Stimulated activated CD8-positive, alpha-beta memory T cell treated with anti-CD3 and anti-CD28 coated beads, Interleukin-4, amount 100 ng/mL, for 24 hours (primary cell): ENCODE measurements around the gene ZNF366.

Source experiments
- DNase-seq: peaks from one replicate; pipeline ENCODE4 v3.0.0-alpha.2; 2020; ENCODE audit warnings: low read depth

ZNF366 gene

DNA sequence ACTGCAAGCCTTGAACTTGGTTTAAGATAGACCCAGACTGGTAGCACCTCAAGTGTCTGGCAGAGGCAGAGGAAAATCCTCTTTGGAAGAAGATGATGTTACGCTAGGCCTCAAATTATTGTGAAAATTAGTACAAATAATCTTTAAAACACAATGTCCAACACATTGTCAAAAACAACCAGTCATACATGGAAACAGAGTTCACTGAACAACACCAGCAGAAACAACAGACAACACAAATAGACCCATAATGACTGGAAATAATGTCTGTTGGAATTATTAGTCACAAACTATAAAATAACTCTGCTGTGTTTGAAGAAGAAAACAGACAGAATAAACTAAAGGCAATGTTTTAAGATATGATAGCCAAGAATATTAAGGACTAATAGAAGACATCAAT is 15.4 kb upstream of the ZNF366 start:
- DNase-seq: no peak

DNA sequence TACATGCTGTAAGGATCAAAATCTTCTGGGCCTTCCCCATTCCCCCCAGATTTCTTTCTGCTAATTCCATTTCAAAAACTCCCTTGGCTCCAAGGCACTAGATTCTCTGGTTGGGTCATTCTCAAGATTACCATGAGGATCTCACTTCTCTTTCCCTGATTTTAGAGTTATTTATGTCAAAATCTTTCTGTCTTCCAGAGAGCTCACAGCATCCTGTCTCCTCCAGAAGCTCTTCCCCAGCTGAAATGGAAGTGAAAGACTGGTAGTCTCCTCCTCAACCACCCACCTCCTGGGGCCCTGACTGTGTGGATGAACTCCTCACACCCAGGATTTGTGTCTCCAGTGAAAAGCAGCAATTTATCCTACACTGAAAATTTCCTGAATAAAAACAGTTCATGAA is 11.9 kb upstream of the ZNF366 start:
- DNase-seq: no peak

DNA sequence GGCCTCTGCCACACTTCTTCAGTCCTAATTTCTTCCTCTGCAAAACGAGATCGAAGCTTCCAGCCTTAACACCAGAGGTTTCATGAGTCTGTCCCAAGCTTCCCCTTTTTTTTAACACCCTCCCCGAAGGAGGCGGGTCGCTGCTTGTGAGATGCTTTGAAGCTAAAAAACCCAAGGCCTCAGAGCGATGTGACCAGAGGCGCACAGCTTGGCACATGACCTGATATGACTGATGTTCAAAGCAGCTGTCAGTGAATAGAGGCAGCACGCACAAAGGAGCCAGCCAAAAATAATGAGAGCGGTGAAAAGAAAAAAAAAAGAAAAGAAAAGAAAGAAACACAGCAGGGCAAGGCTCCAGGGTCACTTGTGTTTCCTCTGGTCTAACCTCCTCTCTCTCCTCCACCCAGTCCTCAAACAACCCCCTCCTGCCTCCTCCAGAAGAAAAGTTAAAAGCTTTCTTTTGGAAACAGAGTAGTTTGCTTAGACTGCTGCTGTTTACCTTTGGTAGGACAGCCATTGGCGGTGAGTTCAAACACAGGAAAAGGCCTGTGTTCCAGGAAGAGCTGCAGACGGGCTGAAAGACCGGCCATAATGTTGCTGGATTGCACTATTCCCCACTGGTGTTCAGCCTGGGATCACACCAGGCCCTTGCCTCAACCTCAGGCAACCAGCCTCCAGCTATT is 10.9 kb upstream of the ZNF366 start:
- DNase-seq: no peak

DNA sequence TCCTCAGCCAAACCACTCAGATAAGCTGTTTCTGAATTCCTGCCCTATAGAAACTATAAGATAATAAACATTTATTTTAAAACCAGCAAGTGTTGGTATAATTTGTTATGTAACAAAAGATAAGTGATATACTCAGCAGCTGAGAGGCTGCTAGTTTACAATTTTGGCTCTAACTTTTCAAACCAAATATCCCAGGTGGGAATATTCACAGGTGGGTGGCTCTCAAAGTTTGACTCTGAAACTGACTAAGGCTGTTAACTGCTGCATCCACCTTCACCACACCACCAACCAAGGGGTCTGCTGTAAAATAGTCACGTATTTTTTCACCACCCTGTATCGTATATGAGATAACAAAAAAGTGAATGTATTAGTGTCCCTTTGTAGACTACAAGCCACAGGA is 9.7 kb upstream of the ZNF366 start:
- DNase-seq: no peak

DNA sequence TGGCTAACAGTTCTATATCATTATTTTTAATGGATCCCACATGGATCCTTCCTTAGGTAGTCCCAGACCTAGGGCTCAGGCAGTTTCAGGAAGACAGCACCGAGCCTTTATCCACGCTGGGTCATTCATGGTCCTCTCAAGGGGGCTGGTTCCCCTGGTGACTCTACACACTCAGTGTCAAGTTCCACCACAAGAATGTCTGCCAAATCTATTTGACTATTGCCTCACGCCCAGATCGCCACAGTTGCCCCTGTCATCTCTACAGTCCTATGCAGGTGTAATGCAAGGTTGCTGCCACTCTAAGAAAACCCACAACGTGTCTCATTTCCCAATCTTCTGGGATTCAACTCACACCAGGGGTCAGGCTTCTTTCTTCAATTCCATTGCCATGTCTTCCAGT is 8.0 kb upstream of the ZNF366 start:
- DNase-seq: no peak

DNA sequence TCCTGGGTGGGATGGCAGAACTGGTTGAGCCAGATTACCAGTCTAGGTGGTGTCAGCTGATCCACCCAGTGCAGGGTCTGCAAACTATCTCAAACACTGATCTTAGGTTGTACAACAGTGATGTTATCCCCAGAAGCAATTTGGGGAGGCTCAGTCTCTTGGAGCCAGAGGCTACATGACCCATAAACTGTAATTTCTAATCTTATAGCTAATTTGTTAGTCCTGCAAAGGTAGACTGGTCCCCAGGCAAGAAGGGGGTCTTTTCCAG is 5.3 kb upstream of the ZNF366 start:
- no peak for DNase-seq

DNA sequence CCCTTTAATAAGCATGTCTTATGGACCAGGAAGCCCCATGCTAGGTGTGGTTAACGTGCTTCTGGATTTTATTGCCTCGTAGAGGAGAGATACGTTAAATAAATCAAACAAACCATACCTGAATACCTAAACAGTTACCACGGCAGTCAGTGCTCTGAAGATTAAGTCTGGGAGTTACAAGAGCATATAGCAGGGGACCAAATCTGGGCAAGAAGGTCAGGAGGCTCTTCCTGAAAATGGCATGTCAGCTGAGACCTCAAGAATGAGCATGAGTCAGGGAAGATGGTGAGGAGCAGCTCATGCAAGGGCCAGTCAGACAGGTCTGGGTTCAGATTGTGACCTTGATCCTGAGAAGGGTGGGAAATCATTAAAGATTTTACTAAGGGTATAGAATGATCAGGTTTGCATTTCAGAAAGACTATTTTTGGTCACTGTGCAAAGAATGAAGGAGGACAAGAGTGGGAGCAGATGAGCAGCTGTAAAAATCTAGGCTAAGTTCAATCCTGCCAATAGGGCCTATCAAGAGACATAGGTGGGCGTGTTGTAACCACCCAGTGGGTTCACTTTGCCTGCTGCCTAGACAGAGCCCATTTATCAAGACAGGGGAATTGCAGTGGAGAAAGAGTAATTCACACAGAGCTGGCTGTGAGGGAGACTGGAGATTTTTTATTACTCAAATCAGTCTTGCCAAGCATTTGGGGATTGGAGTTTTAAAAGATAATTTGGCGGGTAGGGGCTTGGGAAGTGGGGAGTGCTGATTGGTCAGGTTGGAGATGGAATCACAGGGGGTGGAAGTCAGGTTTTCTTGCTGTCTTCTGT is 4.8 kb upstream of the ZNF366 start:
- DNase-seq: no peak

DNA sequence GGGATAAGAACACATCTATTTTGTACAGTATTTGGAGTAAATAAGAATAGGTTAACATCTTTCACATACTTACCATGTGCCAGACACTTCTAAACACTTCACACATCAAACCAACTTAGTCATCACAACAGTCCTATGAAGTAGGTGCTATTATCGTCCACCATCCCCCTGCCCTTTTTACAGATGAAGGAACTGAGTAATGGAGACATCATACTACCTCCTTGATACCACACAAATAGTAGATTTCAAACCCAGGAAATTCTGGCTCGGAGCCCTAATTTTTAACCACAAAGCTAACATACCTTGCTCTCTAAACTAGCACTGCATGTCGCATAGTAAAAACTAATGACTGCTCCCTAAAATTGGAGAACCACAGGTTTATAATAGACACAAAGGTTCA is 4.2 kb upstream of the ZNF366 start:
- DNase-seq: no peak

DNA sequence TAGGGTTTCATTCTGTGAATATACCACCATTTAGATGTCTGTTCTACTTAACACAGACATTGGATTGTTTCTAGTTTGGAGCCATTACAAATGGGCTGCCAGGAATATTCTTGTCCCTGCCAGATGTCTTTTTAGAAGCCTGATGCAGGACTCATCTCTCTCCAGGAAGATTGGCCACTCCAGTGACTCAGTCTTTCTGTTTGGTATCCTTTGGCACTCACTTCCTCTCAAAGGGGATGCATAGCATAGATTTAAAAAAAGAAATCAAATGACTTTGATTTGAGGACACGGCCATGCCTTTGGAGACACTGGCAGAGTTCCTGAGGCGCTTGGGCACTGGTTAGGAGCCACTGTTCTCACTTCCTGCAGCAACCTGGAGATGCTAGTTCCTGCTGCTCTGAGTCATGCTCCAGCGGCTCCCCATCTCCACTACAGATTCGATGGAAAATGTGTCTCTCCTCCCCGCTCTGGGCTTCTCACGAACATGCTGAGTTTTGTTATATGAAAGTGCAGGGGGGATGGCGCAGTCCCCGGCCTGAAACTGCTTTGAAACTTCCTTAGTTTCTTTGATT is 3.5 kb upstream of the ZNF366 start:
- no peak for DNase-seq

DNA sequence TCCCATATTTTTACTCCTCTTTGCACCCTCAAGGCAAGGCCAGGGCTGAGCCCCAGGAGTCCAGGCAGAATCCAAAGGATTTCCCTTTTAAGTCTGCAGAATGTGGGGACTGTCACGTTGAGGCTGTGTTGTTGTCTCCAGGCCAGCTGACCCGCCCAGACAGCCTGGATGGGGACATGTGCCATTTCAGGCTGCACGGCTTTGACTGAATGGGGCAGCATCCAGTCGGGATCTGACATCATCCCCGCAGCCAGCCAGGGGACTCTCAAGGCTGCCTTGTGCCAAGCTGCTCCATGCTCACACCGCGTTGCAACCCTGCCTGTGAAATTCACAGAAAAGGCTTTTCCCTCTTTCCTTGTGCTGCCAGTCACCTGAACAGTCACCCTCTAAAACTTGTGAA is 2.2 kb upstream of the ZNF366 start:
- DNase-seq: no peak

DNA sequence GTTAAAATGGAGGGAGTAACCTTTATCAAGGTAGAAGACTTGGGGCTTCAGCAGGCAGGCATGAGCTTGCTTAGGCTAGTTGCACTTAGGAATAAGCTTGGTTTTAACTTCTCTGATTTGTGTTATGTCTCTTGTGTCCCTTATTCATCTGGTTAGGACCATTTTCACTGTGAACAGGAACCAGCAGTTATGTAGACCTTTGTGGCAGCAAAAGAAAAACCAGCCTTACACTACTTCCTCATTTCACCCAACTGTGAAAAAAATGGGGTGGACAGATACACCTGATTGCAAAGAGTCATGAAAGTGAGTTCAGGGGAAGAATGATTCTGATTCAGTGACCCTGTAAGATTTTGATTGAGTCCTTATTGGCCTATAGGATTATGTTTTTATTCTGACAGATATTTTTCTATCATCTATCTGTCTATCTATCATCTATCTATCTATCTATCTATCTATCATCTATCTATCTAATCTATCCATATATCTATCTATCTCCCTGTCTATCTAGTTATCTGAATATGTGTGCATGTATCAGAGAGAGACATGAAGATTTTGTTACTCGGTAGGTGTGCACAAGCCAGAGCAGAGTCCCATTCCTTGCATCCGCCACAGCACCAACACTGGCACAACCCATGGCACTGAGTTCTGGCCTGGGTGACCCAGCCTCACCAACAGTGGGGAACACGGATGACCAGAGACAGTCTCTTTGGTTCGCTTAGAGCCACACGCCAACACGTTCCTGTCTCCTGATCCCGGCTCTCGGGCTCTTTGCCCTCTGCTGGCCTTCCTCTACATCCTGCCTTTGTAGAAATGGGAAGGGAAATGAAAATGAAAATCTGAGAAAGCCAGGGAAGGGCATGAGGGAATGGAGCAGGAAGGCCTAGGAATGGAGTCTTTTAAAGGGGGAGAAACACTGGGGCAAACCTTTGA is 1.3 kb upstream of the ZNF366 start:
- DNase-seq: no peak

DNA sequence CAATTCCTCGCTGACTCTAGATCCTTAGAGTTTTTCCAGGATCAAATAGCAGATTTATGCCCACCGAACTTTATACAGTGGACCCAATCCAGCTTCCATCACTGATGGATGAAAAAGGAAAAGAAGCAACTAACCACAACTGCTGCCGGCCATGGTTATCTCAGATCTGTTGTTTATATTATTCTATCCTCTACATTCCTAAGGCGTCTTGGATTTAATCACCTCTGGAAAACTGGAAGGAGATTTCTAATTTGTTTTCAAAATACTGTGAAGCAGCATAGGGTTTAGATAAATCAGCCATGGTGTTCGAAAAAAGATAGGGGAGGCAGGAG is 663 bp upstream of the ZNF366 start:
- DNase-seq: no peak

DNA sequence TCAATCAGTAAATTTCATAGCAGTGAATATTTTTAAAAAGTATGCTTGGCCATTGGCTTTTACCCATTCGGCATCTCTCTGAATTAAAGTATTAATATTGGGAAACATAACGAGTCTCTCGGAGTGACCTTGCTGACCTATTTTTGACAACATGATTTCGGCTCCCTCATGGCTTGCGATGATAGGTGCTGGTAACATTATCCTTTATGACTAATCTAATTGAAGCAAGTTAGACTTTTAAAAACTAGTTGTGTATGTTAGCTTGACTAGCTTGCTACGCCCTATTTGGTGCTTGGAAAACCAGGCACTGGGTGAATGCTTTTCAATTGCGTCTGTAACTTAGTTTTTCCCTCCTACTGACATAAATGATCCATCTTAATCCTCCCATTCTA is 1.1 kb downstream of the ZNF366 start:
- DNase-seq: no peak

DNA sequence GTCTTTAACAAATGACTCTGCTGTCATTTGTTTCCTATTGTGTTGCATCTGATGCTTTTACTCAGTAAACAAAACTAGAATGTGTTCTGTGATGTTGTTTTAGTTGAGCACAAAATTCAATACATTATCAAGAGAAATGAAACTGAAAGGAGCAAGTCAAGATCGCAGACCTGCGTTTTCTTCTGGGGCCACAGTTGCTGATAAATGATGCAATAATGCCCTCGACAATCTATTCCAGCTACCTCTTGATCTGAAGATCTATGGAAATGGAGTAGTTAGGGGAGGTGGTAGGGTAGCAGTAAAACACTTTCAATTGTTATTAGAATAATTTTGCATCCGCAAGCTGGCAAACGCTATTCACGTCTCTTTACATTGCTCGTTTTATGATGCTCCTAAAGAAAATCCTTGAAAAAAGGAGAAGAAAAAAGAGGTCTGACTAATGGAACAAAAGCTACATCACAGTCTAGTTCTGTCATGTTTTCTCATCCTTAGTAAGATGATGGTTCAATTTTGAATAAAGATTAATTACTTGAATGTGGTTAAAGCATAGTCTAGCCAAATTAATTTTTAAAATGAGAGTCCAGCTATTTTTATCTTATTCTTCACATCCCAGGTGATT is 1.6 kb downstream of the ZNF366 start:
- DNase-seq: no peak

DNA sequence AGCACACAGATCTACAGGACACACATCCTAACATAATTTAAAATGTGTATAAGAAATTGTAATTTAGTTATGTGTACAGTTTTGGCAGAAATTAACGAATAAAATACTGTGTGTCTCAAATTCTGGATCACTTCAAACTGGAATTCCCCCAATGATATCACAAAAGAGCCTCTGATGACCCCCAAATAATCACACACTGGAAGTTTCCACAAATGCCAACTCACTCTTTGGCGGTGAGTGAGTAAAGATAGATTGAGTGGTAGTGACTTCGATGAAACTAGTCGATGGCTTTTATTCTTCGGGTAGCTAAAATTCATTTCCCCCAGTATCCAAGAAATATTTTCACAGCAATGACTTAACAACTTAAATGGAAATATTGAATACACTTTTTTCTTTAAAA is 2.2 kb downstream of the ZNF366 start:
- DNase-seq: no peak

DNA sequence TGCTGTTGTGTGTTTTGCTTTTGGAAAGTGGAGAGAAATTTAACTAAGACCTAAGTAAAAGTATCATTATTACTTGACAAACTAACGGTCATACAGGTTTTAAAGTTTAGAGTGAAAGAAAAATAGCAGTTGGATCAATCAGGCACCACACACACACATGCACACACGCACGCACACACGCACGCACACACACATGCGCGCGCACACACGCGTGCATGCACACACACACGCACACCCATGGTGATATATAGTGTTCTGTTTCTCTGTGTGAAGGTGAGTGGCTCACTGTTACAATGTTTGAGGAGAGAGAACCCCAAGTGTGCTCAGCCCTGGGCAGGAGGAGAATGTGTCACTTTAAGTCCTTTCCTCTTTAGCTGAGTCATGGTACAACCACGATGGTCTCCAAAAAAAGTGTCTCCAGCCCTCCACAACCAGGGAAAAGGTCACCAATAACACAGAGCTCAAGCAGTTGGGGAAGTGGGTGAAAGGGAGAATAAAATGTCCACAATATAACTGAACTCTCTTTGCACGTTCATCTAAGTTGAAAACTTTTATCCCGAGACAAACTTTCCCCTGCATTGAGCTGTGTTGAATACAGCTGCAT is 3.2 kb downstream of the ZNF366 start:
- DNase-seq: no peak

DNA sequence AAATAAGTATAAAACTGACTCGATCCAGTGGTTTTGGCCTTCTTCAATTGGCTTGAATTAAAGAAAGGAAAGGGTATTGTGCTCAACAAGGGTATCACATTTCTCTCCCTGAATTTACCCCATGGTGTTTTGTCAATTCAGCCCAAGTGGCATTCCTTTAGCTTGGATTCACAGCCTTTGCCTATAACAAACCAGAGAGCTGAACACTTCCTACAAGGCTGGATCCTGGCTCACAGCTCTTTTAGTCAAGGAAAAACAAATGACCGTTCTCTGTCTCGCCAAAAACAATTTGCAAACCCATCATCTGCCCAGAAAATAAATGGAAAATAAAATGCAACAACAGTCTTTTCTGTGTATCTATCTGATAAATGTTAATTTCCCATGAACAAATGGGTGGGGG is 5.7 kb downstream of the ZNF366 start:
- DNase-seq: no peak

DNA sequence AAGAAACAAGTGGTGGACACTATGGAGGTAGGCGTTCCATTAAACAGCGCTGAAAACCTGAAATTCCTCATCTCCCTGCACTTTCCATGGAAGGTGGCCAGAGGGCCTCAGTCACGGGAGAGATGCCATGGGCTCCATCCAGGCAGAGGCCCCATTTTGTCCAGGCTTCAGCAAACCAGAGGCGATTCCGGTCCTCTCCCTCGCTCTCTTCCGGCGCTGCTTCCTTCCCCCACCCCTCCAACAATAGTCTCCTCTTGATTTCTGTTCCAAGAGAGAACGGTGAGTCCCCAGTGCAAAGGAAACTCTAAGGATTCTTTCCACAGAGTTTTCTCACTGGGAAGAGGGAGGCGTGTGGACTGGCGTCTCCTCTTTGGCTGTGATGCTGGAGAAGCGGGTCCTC is 7.5 kb downstream of the ZNF366 start:
- DNase-seq: no peak

DNA sequence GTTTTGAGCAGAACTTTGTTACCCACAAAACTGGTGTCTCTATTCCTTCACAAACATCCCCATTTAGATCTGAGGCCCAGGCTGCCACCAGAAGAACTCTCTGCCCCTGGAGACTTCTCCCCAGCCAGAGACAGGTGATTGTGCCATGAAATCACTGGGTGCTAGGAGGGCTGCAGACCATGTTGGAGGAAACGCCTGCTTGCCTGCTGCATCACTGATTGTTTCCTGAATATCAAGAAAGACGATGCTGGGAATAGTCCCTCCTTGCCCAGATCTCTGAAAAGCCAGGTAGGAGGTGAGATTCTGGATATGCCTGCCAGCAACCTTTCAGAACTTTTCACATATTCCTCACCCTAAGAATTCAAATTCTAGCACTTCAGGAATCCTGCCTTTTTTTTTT is 8.1 kb downstream of the ZNF366 start:
- no peak for DNase-seq

DNA sequence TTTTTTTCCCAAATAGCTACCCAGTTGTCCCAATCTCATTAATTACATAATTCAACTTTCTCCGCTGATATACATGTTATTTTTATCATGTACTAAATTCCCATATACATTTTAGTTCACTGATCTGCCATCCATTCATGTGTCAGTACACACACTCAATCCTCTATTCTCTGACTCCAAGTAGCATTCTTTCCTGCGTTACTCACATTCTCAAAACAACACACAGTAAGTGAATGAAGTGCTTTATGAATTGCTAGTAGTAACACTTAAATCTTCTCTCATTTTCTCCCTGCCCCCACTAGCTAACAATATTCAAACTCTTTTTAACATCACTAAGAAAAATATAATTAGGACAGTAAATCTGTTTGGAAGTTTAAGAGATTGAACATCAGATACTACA is 8.9 kb downstream of the ZNF366 start:
- no peak for DNase-seq

DNA sequence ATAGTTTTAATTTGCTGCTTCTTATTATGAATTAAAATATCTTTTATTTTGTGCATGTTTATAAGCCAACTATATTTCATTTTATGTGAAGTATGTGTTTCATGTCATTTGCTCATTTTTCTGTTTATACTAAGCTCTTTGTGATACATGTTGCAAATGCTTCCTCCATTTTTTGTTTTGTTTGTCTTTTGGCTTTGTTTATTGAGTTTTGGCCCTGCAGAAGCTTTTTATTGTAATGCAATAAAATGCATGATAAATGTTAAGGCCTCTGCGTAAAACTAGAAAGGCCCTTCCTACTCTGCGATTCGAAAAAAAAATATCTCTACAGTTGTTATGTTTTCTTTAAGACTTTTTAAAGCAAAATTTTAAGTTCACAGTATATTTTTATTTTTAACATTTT is 9.4 kb downstream of the ZNF366 start:
- no peak for DNase-seq

DNA sequence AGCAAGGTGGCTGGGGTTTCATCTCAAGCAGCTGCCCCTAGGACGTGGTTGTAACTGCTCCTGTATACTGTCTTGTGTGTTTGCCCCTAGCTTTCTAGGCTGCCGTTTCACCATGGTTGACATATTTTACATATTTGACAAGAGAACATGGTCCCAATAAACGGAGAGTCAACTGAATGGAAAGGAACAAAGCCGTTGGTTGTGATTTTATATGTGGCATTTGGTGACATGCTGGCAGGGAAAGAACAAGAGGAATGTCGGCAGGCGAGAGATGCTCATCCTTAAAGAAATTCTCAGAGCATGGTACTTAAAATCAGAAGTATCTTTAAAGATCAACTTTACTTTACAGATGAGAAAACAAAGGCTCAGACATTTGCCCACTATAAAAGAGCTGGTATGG is 11.8 kb downstream of the ZNF366 start:
- DNase-seq: no peak
